Activated naive CD4-positive, alpha-beta T cell treated with anti-CD3 and anti-CD28 coated beads for 36 hours (primary cell): ENCODE results near the gene TPT1. TPM values are rescaled to one million over a fixed set of nuclear protein-coding genes. Genes with fewer than 3 reads are reported as not detected.

Experiments
- CTCF ChIA-PET: fragments of 350-600 bp; sonication (Branson Sonifier 250); formaldehyde crosslinking; loops from one replicate; lab custom pipeline; 2021; ENCODE audit warnings: antibody characterized with exemption; lab: Charles Lee
- DNase-seq: peaks from one replicate; pipeline ENCODE4 v3.0.0-alpha.2; 2020
- H3K27ac Mint-ChIP-seq: one replicate; pipeline ENCODE4 v1.8.0; 2021; ENCODE audit warnings: mild to moderate bottlenecking, mixed read lengths
- H3K27me3 Mint-ChIP-seq: one replicate; pipeline ENCODE4 v1.8.0; 2021; ENCODE audit warnings: low read depth, mixed read lengths
- H3K36me3 Mint-ChIP-seq: one replicate; pipeline ENCODE4 v1.8.0; 2021; ENCODE audit warnings: low read depth, mixed read lengths
- H3K4me1 Mint-ChIP-seq: one replicate; pipeline ENCODE4 v1.8.0; 2021; ENCODE audit warnings: low read depth, mixed read lengths
- H3K4me3 Mint-ChIP-seq: one replicate; pipeline ENCODE4 v1.8.0; 2021; ENCODE audit warnings: mild to moderate bottlenecking, moderate library complexity, mixed read lengths
- H3K9me3 Mint-ChIP-seq: one replicate; pipeline ENCODE4 v1.8.0; 2021; ENCODE audit warnings: mixed read lengths
- intact Hi-C: fragments of 100-400 bp; cut with micrococcal nuclease; formaldehyde crosslinking; loops from one replicate; pipeline ENCODE4 v1.15.1; 2023
- total RNA-seq, 2 experiments: library from RNA; stranded (reverse); gene quantifications; one replicate each; pipeline ENCODE4 v1.2.3, GENCODE V29; 2021

TPT1 gene
- total RNA-seq, 2 experiments from 2014 or later = 3,331 to 3,631 TPM

GRCh38 chr13:45341799-45342500 is 967 bp upstream of the TPT1 start:
- CTCF ChIA-PET = interaction anchor here (0.6 to 2.0 kb wide), 7 partner anchors 9 to 294 kb away, joined by 3 to 11 read pairs (median 3); partner anchors contain the start of gene COG3
- Mint-ChIP-seq H3K9me3 (no peaks in the 10 kb centered on the region), H3K4me3 (peak overlapping the region; percentile 91), H3K36me3 (peaks cover 44% of the 10 kb centered on the region), H3K4me1 (peaks cover 35% of the 10 kb centered on the region), H3K27me3 (no peaks in the 10 kb centered on the region), H3K27ac (peak overlapping the region; percentile 99)
- intact Hi-C loops = loop anchor here (1.0 to 5.0 kb wide), 13 partner anchors 9 to 1210 kb away; partner anchors contain the start of genes COG3, GPALPP1, GTF2F2 and LCP1
- no peak for DNase-seq

- peaks cover 49% of the 10 kb centered on the region for H3K4me1 Mint-ChIP-seq
- intact Hi-C loops = loop anchor here (1.0 to 5.0 kb wide), 13 partner anchors 7 to 1212 kb away; partner anchors contain the start of genes COG3, GPALPP1, GTF2F2 and LCP1
Observed at GRCh38 chr13:45340422-45341033, 455 bp downstream of the TPT1 start.

DNA sequence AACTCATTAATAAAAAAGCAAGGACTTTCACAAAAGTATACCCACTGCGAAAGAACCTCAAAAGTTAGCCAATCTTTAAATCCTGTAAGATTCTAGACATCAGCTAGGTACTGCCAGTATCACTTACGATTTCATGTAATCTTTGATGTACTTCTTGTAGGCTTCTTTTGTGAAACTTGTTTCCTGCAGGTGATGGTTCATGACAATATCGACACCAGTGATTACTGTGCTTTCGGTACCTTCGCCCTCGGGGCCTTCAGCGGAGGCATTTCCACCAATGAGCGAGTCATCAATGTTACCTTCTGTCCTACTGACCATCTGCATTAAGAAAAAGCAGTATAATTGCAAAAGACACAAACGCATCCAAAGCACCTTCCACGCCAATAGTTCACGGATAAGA is 1.1 kb downstream of the TPT1 start:
- H3K27ac Mint-ChIP-seq = peak overlapping the region; percentile 99
- intact Hi-C loops = loop anchor here (2.0 to 10.0 kb wide), 3 partner anchors 285 to 1212 kb away; partner anchors contain the start of gene LRCH1
- H3K4me1 Mint-ChIP-seq = peaks cover 56% of the 10 kb centered on the region
- no peaks in the 10 kb centered on the region for H3K9me3 Mint-ChIP-seq
- H3K36me3 Mint-ChIP-seq = peaks cover 57% of the 10 kb centered on the region
- peak overlapping the region; percentile 91 for H3K4me3 Mint-ChIP-seq
- CTCF ChIA-PET = interaction anchor here (0.6 to 1.4 kb wide), 2 partner anchors 30 to 113 kb away, joined by 3 to 4 read pairs; no protein-coding TSS in a partner anchor
- DNase-seq = peak; percentile 75
- H3K27me3 Mint-ChIP-seq = no peaks in the 10 kb centered on the region

More at GRCh38 chr13:45340422-45341033, 455 bp downstream of the TPT1 start:
- Mint-ChIP-seq H3K27ac (peak overlapping the region; percentile 99), H3K36me3 (peaks cover 55% of the 10 kb centered on the region), H3K27me3 (no peaks in the 10 kb centered on the region), H3K9me3 (no peaks in the 10 kb centered on the region), H3K4me3 (peak overlapping the region; percentile 91)
- CTCF ChIA-PET = interaction anchor here (0.6 to 2.0 kb wide), 3 partner anchors 27 to 114 kb away, joined by 3 to 7 read pairs (median 5); no protein-coding TSS in a partner anchor
- peak; percentile 91 for DNase-seq

DNA sequence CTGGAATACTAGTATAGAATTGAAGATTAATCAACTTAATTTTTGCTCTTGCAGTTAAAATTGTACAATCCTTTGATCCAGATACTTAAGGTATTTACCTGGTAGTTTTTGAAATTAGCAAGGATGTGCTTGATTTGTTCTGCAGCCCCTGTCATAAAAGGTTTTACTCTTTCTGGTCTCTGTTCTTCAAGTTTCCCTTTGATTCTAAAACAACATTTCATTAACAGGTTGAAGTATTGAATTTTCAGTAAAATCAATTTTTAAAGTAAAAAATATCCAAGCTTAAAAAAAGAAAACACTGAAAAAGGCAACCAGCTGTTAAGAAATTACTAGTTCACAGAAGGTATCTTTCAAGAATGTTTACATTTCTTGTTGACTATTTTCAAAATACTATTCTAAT is 1.6 kb downstream of the TPT1 start:
- H3K9me3 Mint-ChIP-seq = no peaks in the 10 kb centered on the region
- intact Hi-C loops = loop anchor here (10.0 kb wide), 1 partner anchor 825 kb away; no protein-coding TSS in a partner anchor

DNA sequence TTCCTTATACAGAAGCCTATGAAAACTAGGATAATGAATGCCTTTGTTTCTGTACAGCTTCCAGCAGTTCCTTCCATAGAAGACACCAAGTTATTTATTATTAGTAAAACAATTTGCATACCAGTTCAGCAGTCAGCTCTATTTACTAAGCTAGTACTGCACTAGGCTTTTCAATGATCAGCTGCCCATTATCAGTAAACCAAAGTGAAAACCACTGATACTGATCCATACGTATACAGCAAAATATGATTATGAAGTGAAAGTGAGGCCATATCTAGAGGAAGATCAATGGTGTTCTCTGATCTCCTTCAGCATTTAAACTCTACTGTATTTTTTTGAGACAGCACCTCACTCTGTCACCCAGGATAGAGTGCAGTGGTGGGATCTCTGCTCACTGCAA is 3.2 kb downstream of the TPT1 start:
- Mint-ChIP-seq H3K36me3 (peaks cover 57% of the 10 kb centered on the region), H3K4me3 (peak overlapping the region; percentile 91), H3K27ac (peak overlapping the region; percentile 99), H3K27me3 (no peaks in the 10 kb centered on the region), H3K9me3 (no peaks in the 10 kb centered on the region), H3K4me1 (peaks cover 73% of the 10 kb centered on the region)
- DNase-seq = no peak
- CTCF ChIA-PET = interaction anchor here (1.2 to 1.7 kb wide), 2 partner anchors 33 to 290 kb away, joined by 5 to 8 read pairs; no protein-coding TSS in a partner anchor
- intact Hi-C loops = loop anchor here (10.0 kb wide), 1 partner anchor 827 kb away; no protein-coding TSS in a partner anchor

More for the DNA sequence above, 1.6 kb downstream of the TPT1 start:
- H3K36me3 Mint-ChIP-seq = peaks cover 55% of the 10 kb centered on the region
- DNase-seq = no peak
- H3K27ac Mint-ChIP-seq = peak overlapping the region; percentile 99
- no peaks in the 10 kb centered on the region for H3K27me3 Mint-ChIP-seq
- peak overlapping the region; percentile 91 for H3K4me3 Mint-ChIP-seq
- CTCF ChIA-PET = interaction anchor here (0.6 to 1.4 kb wide), 2 partner anchors 30 to 48 kb away, joined by 3 to 4 read pairs; no protein-coding TSS in a partner anchor
- H3K4me1 Mint-ChIP-seq = peaks cover 60% of the 10 kb centered on the region

GRCh38 chr13:45337395-45337794 is 3.6 kb downstream of the TPT1 start:
- CTCF ChIA-PET = interaction anchor here (1.2 to 1.7 kb wide), 2 partner anchors 34 to 290 kb away, joined by 5 to 8 read pairs; no protein-coding TSS in a partner anchor
- intact Hi-C loops = loop anchor here (10.0 kb wide), 1 partner anchor 827 kb away; no protein-coding TSS in a partner anchor
- no peaks in the 10 kb centered on the region for H3K27me3 Mint-ChIP-seq
- peaks cover 56% of the 10 kb centered on the region for H3K36me3 Mint-ChIP-seq
- peaks cover 73% of the 10 kb centered on the region for H3K4me1 Mint-ChIP-seq
- peak overlapping the region; percentile 91 for H3K4me3 Mint-ChIP-seq
- DNase-seq = no peak
- H3K9me3 Mint-ChIP-seq = no peaks in the 10 kb centered on the region
- H3K27ac Mint-ChIP-seq = peak overlapping the region; percentile 99

- CTCF ChIA-PET = interaction anchor here (0.6 to 1.7 kb wide), 4 partner anchors 28 to 289 kb away, joined by 3 to 5 read pairs (median 4); no protein-coding TSS in a partner anchor
- intact Hi-C loops = loop anchor here (10.0 kb wide), 1 partner anchor 829 kb away; no protein-coding TSS in a partner anchor
- DNase-seq = no peak
- no peaks in the 10 kb centered on the region for H3K9me3 Mint-ChIP-seq
- peaks cover 53% of the 10 kb centered on the region for H3K36me3 Mint-ChIP-seq
- no peak overlapping the region for H3K4me3 Mint-ChIP-seq
- no peaks in the 10 kb centered on the region for H3K27me3 Mint-ChIP-seq
- H3K4me1 Mint-ChIP-seq = peaks cover 78% of the 10 kb centered on the region
- H3K27ac Mint-ChIP-seq = peak overlapping the region; percentile 37
Observed at GRCh38 chr13:45336025-45336800, 4.8 kb downstream of the TPT1 start.

GRCh38 chr13:45335397-45336024 is 5.5 kb downstream of the TPT1 start:
- intact Hi-C loops = loop anchor here (10.0 kb wide), 1 partner anchor 829 kb away; no protein-coding TSS in a partner anchor
- Mint-ChIP-seq H3K27ac (peak overlapping the region; percentile 79), H3K4me1 (peaks cover 85% of the 10 kb centered on the region), H3K4me3 (no peak overlapping the region), H3K27me3 (no peaks in the 10 kb centered on the region), H3K36me3 (peaks cover 50% of the 10 kb centered on the region), H3K9me3 (no peaks in the 10 kb centered on the region)
- DNase-seq = no peak
- CTCF ChIA-PET = interaction anchor here (0.8 to 1.0 kb wide), 3 partner anchors 27 to 61 kb away, joined by 3 to 5 read pairs (median 3); no protein-coding TSS in a partner anchor

- peak overlapping the region; percentile 79 for H3K27ac Mint-ChIP-seq
- H3K27me3 Mint-ChIP-seq = no peaks in the 10 kb centered on the region
- DNase-seq = peak; percentile 56
- peaks cover 38% of the 10 kb centered on the region for H3K36me3 Mint-ChIP-seq
- CTCF ChIA-PET = no interaction called here
- H3K4me1 Mint-ChIP-seq = peaks cover 93% of the 10 kb centered on the region
- H3K4me3 Mint-ChIP-seq = no peak overlapping the region
- intact Hi-C loops = loop anchor here (1.0 to 10.0 kb wide), 3 partner anchors 7 to 831 kb away; partner anchors contain the start of gene TPT1
- H3K9me3 Mint-ChIP-seq = no peaks in the 10 kb centered on the region
Observed at GRCh38 chr13:45333977-45334922, 6.7 kb downstream of the TPT1 start.
